WTC11 (cell line): ENCODE measurements around the gene VPS35L. TPM values are rescaled to one million over a fixed set of nuclear protein-coding genes. Genes with fewer than 3 reads are reported as not detected.

Source experiments
- ATAC-seq: fragments of 200-7000 bp; cut with Tn5 transposase; 2 replicates; pipeline ENCODE4 v1.10.0; 2021; ENCODE audit warnings: mild to moderate bottlenecking, moderate library complexity
- CTCF ChIA-PET: fragments of 300-600 bp; sonication (Branson Sonifier 250); formaldehyde crosslinking; loops from one replicate; lab custom pipeline; 2021; ENCODE audit warnings: antibody characterized with exemption; lab: Charles Lee
- POLR2A ChIA-PET: fragments of 350-600 bp; sonication (Branson Sonifier 250); formaldehyde crosslinking; loops from one replicate; lab custom pipeline; 2021; ENCODE audit warnings: antibody characterized with exemption; lab: Charles Lee
- DNase-seq: peaks from one replicate; pipeline ENCODE4 v3.0.0; 2021; ENCODE audit warnings: low spot score
- H3K27ac Mint-ChIP-seq: 2 replicates; pipeline ENCODE4 v1.8.0; 2021; ENCODE audit warnings: mixed read lengths
- H3K27me3 Mint-ChIP-seq: 2 replicates; pipeline ENCODE4 v1.8.0; 2021; ENCODE audit warnings: low read depth, mild to moderate bottlenecking, moderate library complexity, mixed read lengths
- H3K36me3 Mint-ChIP-seq: 2 replicates; pipeline ENCODE4 v1.8.0; 2021; ENCODE audit warnings: mixed read lengths
- H3K4me1 Mint-ChIP-seq: 2 replicates; pipeline ENCODE4 v1.8.0; 2022; ENCODE audit warnings: mixed read lengths
- H3K4me3 Mint-ChIP-seq: 2 replicates; pipeline ENCODE4 v1.8.0; 2021; ENCODE audit warnings: mild to moderate bottlenecking, moderate library complexity, mixed read lengths
- H3K9me3 Mint-ChIP-seq: 2 replicates; pipeline ENCODE4 v1.8.0; 2021; ENCODE audit warnings: mixed read lengths
- CREB1 ChIP-seq: sonication (generic); formaldehyde crosslinking; IDR thresholded peaks from 2 replicates; pipeline ENCODE4 v1.8.0; 2023; ENCODE audit warnings: mild to moderate bottlenecking, missing genetic modification reagents
- EMX1 ChIP-seq: fragments of 250-450 bp; sonication (Bioruptor Pico); IDR thresholded peaks from 2 replicates; pipeline ENCODE4 v1.8.0; 2021; ENCODE audit warnings: mild to moderate bottlenecking
- FOXP1 ChIP-seq: sonication (generic); formaldehyde crosslinking; IDR thresholded peaks from 2 replicates; pipeline ENCODE4 v1.8.0; 2022; ENCODE audit warnings: missing genetic modification reagents, mild to moderate bottlenecking, moderate library complexity, borderline replicate concordance
- JUN ChIP-seq: sonication (generic); formaldehyde crosslinking; IDR thresholded peaks from 2 replicates; pipeline ENCODE4 v1.8.0; 2023; ENCODE audit warnings: mild to moderate bottlenecking, missing genetic modification reagents
- SMAD4 ChIP-seq: sonication (generic); formaldehyde crosslinking; IDR thresholded peaks from 2 replicates; pipeline ENCODE4 v1.8.0; 2022; ENCODE audit warnings: mild to moderate bottlenecking, missing genetic modification reagents
- SP1 ChIP-seq: sonication (generic); formaldehyde crosslinking; conservative IDR thresholded peaks from 2 replicates; pipeline ENCODE4 v1.8.1; 2022; ENCODE audit warnings: missing genetic modification reagents
- ZNF416 ChIP-seq: fragments of 250-450 bp; sonication (Bioruptor Pico); IDR thresholded peaks from 2 replicates; pipeline ENCODE4 v1.9.0; 2021; ENCODE audit warnings: mild to moderate bottlenecking, inconsistent platforms
- total RNA-seq: library from RNA; stranded (reverse); gene quantifications from 3 replicates; pipeline ENCODE4 v1.2.3, GENCODE V29; 2021
- TF ChIP-seq, protein P1 (sequence below): sonication (generic); formaldehyde crosslinking; conservative IDR thresholded peaks from 2 replicates; pipeline ENCODE4 v1.8.1; 2023; ENCODE audit warnings: mild to moderate bottlenecking, low read depth, missing genetic modification reagents, moderate library complexity
- TF ChIP-seq, protein P2 (sequence below): sonication (generic); formaldehyde crosslinking; IDR thresholded peaks from 2 replicates; pipeline ENCODE4 v1.8.0; 2022; ENCODE audit warnings: mild to moderate bottlenecking, missing genetic modification reagents
- TF ChIP-seq, protein P3 (sequence below): sonication (generic); formaldehyde crosslinking; IDR thresholded peaks from 2 replicates; pipeline ENCODE4 v1.8.0; 2022; ENCODE audit warnings: mild to moderate bottlenecking, missing genetic modification reagents
- TF ChIP-seq, protein P4 (sequence below): sonication (generic); formaldehyde crosslinking; conservative IDR thresholded peaks from 2 replicates; pipeline ENCODE4 v1.8.1; 2022; ENCODE audit warnings: mild to moderate bottlenecking, missing genetic modification reagents
- TF ChIP-seq, protein P5 (sequence below): sonication (generic); formaldehyde crosslinking; IDR thresholded peaks from 2 replicates; pipeline ENCODE4 v1.8.0; 2022; ENCODE audit warnings: mild to moderate bottlenecking, missing genetic modification reagents
- TF ChIP-seq, protein P6 (sequence below): fragments of 250-450 bp; sonication (Bioruptor Pico); IDR thresholded peaks from 2 replicates; pipeline ENCODE4 v1.9.0; 2021; ENCODE audit warnings: mild to moderate bottlenecking, borderline replicate concordance
- TF ChIP-seq, protein P7 (sequence below): sonication (generic); formaldehyde crosslinking; IDR thresholded peaks from 2 replicates; pipeline ENCODE4 v1.8.1; 2023; ENCODE audit warnings: mild to moderate bottlenecking, missing genetic modification reagents, moderate library complexity
- TF ChIP-seq, protein P8 (sequence below): sonication (generic); formaldehyde crosslinking; IDR thresholded peaks from 2 replicates; pipeline ENCODE4 v1.8.1; 2023; ENCODE audit warnings: mild to moderate bottlenecking, moderate library complexity, missing genetic modification reagents

Gene VPS35L
- total RNA-seq, 1 experiment from 2014 or later: 59.7 TPM

DNA sequence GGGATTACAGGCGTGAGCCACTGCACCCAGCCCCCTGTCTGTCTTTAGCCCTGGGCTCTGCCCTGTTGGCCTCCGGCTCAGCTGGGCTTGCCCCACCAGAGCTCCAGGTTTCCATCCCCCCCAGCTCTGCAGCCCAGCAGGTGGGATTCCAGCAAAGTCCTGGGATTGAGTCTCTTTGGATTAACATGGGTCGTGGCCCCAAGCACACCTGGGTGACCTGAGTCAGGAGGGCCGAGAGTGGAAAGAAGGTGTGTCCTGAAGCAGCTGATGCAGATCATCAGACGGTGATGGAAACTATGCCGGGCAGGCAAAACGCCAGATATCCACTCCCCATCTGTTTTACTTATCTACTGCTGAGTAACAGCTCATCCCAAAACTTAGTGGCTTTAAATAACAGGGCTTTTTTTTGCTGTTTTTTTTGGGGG, 90.1 kb downstream of the VPS35L start:
- no peak for DNase-seq

DNA sequence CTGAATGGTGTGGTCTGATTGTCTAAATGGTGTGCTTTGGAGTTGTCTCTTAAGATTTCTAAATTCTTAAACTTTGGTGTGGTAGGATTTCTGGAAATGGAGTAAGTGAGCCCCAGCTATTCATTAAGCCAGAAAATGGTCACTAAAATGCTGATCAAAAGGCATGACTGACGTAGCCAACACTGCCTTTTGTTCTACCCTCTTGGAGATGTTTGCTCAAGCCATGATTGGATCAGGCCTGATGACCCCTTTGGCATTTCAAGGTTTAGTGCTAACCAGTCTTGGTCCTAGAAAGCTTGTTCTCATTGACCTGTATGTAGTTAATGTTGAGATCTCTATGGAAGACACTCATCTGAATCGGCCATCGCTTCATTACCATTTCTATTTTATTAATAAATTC, 94.5 kb downstream of the VPS35L start:
- ChIA-PET CTCF (interaction anchor here (1.7 kb wide), 1 partner anchor 66 kb away, joined by 6 read pairs; no protein-coding TSS in a partner anchor), POLR2A (no interaction called here)
- no peak overlapping the region for H3K4me3 Mint-ChIP-seq
- TF ChIP-seq CREB1 (no peak), SP1 (CRISPR knock-in tag) (no peak), EMX1 (no peak), FOXP1 (CRISPR knock-in tag) (no peak), SMAD4 (CRISPR knock-in tag) (no peak), ZNF416 (no peak), JUN (CRISPR knock-in tag) (no peak)
- TF ChIP-seq, protein P1, sequence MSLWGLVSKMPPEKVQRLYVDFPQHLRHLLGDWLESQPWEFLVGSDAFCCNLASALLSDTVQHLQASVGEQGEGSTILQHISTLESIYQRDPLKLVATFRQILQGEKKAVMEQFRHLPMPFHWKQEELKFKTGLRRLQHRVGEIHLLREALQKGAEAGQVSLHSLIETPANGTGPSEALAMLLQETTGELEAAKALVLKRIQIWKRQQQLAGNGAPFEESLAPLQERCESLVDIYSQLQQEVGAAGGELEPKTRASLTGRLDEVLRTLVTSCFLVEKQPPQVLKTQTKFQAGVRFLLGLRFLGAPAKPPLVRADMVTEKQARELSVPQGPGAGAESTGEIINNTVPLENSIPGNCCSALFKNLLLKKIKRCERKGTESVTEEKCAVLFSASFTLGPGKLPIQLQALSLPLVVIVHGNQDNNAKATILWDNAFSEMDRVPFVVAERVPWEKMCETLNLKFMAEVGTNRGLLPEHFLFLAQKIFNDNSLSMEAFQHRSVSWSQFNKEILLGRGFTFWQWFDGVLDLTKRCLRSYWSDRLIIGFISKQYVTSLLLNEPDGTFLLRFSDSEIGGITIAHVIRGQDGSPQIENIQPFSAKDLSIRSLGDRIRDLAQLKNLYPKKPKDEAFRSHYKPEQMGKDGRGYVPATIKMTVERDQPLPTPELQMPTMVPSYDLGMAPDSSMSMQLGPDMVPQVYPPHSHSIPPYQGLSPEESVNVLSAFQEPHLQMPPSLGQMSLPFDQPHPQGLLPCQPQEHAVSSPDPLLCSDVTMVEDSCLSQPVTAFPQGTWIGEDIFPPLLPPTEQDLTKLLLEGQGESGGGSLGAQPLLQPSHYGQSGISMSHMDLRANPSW (CRISPR knock-in tag): no peak
- TF ChIP-seq, protein P2, sequence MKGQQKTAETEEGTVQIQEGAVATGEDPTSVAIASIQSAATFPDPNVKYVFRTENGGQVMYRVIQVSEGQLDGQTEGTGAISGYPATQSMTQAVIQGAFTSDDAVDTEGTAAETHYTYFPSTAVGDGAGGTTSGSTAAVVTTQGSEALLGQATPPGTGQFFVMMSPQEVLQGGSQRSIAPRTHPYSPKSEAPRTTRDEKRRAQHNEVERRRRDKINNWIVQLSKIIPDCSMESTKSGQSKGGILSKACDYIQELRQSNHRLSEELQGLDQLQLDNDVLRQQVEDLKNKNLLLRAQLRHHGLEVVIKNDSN (CRISPR knock-in tag): no peak
- TF ChIP-seq, protein P3, sequence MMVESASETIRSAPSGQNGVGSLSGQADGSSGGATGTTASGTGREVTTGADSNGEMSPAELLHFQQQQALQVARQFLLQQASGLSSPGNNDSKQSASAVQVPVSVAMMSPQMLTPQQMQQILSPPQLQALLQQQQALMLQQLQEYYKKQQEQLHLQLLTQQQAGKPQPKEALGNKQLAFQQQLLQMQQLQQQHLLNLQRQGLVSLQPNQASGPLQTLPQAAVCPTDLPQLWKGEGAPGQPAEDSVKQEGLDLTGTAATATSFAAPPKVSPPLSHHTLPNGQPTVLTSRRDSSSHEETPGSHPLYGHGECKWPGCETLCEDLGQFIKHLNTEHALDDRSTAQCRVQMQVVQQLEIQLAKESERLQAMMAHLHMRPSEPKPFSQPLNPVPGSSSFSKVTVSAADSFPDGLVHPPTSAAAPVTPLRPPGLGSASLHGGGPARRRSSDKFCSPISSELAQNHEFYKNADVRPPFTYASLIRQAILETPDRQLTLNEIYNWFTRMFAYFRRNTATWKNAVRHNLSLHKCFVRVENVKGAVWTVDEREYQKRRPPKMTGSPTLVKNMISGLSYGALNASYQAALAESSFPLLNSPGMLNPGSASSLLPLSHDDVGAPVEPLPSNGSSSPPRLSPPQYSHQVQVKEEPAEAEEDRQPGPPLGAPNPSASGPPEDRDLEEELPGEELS (CRISPR knock-in tag): no peak
- TF ChIP-seq, protein P4, sequence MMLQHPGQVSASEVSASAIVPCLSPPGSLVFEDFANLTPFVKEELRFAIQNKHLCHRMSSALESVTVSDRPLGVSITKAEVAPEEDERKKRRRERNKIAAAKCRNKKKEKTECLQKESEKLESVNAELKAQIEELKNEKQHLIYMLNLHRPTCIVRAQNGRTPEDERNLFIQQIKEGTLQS (CRISPR knock-in tag): no peak
- TF ChIP-seq, protein P5, sequence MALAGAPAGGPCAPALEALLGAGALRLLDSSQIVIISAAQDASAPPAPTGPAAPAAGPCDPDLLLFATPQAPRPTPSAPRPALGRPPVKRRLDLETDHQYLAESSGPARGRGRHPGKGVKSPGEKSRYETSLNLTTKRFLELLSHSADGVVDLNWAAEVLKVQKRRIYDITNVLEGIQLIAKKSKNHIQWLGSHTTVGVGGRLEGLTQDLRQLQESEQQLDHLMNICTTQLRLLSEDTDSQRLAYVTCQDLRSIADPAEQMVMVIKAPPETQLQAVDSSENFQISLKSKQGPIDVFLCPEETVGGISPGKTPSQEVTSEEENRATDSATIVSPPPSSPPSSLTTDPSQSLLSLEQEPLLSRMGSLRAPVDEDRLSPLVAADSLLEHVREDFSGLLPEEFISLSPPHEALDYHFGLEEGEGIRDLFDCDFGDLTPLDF: no peak
- no peak for ATAC-seq
- peaks cover 26% of the 10 kb centered on the region for H3K36me3 Mint-ChIP-seq
- no peaks in the 10 kb centered on the region for H3K4me1 Mint-ChIP-seq
- no peak for DNase-seq
- H3K9me3 Mint-ChIP-seq: no peaks in the 10 kb centered on the region
- H3K27ac Mint-ChIP-seq: no peak overlapping the region
- H3K27me3 Mint-ChIP-seq: no peaks in the 10 kb centered on the region

More for the DNA sequence above, 90.1 kb downstream of the VPS35L start:
- no peaks in the 10 kb centered on the region for H3K4me1 Mint-ChIP-seq
- H3K4me3 Mint-ChIP-seq: no peak overlapping the region
- no peaks in the 10 kb centered on the region for H3K27me3 Mint-ChIP-seq
- no peak for ATAC-seq
- peaks cover 11% of the 10 kb centered on the region for H3K36me3 Mint-ChIP-seq
- TF ChIP-seq, protein P6, sequence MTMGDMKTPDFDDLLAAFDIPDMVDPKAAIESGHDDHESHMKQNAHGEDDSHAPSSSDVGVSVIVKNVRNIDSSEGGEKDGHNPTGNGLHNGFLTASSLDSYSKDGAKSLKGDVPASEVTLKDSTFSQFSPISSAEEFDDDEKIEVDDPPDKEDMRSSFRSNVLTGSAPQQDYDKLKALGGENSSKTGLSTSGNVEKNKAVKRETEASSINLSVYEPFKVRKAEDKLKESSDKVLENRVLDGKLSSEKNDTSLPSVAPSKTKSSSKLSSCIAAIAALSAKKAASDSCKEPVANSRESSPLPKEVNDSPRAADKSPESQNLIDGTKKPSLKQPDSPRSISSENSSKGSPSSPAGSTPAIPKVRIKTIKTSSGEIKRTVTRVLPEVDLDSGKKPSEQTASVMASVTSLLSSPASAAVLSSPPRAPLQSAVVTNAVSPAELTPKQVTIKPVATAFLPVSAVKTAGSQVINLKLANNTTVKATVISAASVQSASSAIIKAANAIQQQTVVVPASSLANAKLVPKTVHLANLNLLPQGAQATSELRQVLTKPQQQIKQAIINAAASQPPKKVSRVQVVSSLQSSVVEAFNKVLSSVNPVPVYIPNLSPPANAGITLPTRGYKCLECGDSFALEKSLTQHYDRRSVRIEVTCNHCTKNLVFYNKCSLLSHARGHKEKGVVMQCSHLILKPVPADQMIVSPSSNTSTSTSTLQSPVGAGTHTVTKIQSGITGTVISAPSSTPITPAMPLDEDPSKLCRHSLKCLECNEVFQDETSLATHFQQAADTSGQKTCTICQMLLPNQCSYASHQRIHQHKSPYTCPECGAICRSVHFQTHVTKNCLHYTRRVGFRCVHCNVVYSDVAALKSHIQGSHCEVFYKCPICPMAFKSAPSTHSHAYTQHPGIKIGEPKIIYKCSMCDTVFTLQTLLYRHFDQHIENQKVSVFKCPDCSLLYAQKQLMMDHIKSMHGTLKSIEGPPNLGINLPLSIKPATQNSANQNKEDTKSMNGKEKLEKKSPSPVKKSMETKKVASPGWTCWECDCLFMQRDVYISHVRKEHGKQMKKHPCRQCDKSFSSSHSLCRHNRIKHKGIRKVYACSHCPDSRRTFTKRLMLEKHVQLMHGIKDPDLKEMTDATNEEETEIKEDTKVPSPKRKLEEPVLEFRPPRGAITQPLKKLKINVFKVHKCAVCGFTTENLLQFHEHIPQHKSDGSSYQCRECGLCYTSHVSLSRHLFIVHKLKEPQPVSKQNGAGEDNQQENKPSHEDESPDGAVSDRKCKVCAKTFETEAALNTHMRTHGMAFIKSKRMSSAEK: no peak
- TF ChIP-seq, protein P7, sequence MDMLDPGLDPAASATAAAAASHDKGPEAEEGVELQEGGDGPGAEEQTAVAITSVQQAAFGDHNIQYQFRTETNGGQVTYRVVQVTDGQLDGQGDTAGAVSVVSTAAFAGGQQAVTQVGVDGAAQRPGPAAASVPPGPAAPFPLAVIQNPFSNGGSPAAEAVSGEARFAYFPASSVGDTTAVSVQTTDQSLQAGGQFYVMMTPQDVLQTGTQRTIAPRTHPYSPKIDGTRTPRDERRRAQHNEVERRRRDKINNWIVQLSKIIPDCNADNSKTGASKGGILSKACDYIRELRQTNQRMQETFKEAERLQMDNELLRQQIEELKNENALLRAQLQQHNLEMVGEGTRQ (CRISPR knock-in tag): no peak
- TF ChIP-seq, protein P8, sequence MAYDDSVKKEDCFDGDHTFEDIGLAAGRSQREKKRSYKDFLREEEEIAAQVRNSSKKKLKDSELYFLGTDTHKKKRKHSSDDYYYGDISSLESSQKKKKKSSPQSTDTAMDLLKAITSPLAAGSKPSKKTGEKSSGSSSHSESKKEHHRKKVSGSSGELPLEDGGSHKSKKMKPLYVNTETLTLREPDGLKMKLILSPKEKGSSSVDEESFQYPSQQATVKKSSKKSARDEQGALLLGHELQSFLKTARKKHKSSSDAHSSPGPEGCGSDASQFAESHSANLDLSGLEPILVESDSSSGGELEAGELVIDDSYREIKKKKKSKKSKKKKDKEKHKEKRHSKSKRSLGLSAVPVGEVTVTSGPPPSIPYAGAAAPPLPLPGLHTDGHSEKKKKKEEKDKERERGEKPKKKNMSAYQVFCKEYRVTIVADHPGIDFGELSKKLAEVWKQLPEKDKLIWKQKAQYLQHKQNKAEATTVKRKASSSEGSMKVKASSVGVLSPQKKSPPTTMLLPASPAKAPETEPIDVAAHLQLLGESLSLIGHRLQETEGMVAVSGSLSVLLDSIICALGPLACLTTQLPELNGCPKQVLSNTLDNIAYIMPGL (CRISPR knock-in tag): no peak
- TF ChIP-seq SMAD4 (CRISPR knock-in tag): no peak
- TF ChIP-seq, all 79 proteins: peak for 0
- ChIA-PET POLR2A (no interaction called here), CTCF (interaction anchor here (1.0 kb wide), 1 partner anchor 35 kb away, joined by 3 read pairs; no protein-coding TSS in a partner anchor)
- H3K9me3 Mint-ChIP-seq: no peaks in the 10 kb centered on the region
- H3K27ac Mint-ChIP-seq: no peak overlapping the region
